ENCODE data around the gene PRKCA.

GRCh38 chr17:66573078-66573477 is 270.7 kb downstream of the PRKCA start:
- TF ChIP-seq ZNF565 (CRISPR knock-in tag; conservative IDR thresholded peaks at IDR 0.05; ENCODE audit: low read depth) (no peak), TCF4 (CRISPR knock-in tag; IDR thresholded peaks at IDR 0.05; ENCODE audit: borderline replicate concordance) (no peak), ZC3H10 (CRISPR knock-in tag; IDR thresholded peaks at IDR 0.05) (no peak), ARNTL (CRISPR knock-in tag; IDR thresholded peaks at IDR 0.05; ENCODE audit: borderline replicate concordance, low read depth) (no peak), ZFP3 (CRISPR knock-in tag; IDR thresholded peaks at IDR 0.05) (no peak), GLIS3 (CRISPR knock-in tag; IDR thresholded peaks at IDR 0.05) (no peak), SNAI2 (CRISPR knock-in tag; IDR thresholded peaks at IDR 0.05) (no peak), ISL1 (CRISPR knock-in tag; IDR thresholded peaks at IDR 0.05) (no peak), PPARA (CRISPR knock-in tag; IDR thresholded peaks at IDR 0.05; ENCODE audit: borderline replicate concordance) (no peak), RARB (CRISPR knock-in tag; IDR thresholded peaks at IDR 0.05) (no peak), ZNF70 (CRISPR knock-in tag; IDR thresholded peaks at IDR 0.05) (no peak)
- TF ChIP-seq, protein P1, sequence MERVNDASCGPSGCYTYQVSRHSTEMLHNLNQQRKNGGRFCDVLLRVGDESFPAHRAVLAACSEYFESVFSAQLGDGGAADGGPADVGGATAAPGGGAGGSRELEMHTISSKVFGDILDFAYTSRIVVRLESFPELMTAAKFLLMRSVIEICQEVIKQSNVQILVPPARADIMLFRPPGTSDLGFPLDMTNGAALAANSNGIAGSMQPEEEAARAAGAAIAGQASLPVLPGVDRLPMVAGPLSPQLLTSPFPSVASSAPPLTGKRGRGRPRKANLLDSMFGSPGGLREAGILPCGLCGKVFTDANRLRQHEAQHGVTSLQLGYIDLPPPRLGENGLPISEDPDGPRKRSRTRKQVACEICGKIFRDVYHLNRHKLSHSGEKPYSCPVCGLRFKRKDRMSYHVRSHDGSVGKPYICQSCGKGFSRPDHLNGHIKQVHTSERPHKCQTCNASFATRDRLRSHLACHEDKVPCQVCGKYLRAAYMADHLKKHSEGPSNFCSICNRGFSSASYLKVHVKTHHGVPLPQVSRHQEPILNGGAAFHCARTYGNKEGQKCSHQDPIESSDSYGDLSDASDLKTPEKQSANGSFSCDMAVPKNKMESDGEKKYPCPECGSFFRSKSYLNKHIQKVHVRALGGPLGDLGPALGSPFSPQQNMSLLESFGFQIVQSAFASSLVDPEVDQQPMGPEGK (CRISPR knock-in tag; IDR thresholded peaks at IDR 0.05; ENCODE audit: borderline replicate concordance): no peak
- TF ChIP-seq, protein P2, sequence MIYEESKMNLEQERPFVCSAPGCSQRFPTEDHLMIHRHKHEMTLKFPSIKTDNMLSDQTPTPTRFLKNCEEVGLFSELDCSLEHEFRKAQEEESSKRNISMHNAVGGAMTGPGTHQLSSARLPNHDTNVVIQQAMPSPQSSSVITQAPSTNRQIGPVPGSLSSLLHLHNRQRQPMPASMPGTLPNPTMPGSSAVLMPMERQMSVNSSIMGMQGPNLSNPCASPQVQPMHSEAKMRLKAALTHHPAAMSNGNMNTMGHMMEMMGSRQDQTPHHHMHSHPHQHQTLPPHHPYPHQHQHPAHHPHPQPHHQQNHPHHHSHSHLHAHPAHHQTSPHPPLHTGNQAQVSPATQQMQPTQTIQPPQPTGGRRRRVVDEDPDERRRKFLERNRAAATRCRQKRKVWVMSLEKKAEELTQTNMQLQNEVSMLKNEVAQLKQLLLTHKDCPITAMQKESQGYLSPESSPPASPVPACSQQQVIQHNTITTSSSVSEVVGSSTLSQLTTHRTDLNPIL (CRISPR knock-in tag; IDR thresholded peaks at IDR 0.05; ENCODE audit: low read depth): no peak
- TF ChIP-seq, protein P3, sequence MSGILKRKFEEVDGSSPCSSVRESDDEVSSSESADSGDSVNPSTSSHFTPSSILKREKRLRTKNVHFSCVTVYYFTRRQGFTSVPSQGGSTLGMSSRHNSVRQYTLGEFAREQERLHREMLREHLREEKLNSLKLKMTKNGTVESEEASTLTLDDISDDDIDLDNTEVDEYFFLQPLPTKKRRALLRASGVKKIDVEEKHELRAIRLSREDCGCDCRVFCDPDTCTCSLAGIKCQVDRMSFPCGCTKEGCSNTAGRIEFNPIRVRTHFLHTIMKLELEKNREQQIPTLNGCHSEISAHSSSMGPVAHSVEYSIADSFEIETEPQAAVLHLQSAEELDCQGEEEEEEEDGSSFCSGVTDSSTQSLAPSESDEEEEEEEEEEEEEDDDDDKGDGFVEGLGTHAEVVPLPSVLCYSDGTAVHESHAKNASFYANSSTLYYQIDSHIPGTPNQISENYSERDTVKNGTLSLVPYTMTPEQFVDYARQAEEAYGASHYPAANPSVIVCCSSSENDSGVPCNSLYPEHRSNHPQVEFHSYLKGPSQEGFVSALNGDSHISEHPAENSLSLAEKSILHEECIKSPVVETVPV (CRISPR knock-in tag; IDR thresholded peaks at IDR 0.05): no peak
